Stomach (tissue), 9 donors: ENCODE results near the gene GCNT2. TPM values are rescaled to one million over a fixed set of nuclear protein-coding genes. Genes with fewer than 3 reads are reported as not detected.

ENCODE experiments used
- DNase-seq, 2 donors: peaks; one replicate each; pipeline versions ENCODE4 v3.0.0 to v3.0.0-alpha.2; 2013 to 2019
- H3K27ac ChIP-seq, 5 donors: fragments of 200-600 bp in 4 of 5; sonication (generic) in 4 of 5; one replicate each; pipeline ENCODE4 v1.5.1; 2013 to 2019; ENCODE audit warnings: mild to moderate bottlenecking in 1 of 5, moderate library complexity in 1 of 5
- H3K27me3 ChIP-seq, 3 donors: fragments of 200-600 bp; sonication (generic); one replicate each; pipeline ENCODE4 v1.5.1; 2017 to 2019; ENCODE audit warnings: mixed run types in 1 of 3
- H3K36me3 ChIP-seq, 4 donors: fragments of 200-600 bp; sonication (generic); 1 replicate in 3 of 4; 2 replicates in 1 of 4; pipeline ENCODE4 v1.5.1; 2016 to 2019
- H3K4me1 ChIP-seq, 4 donors: fragments of 200-600 bp; sonication (generic); one replicate each; pipeline ENCODE4 v1.5.1; 2016 to 2019
- H3K4me3 ChIP-seq, 4 donors: fragments of 200-600 bp; sonication (generic) in 3 of 4; one replicate each; pipeline ENCODE4 v1.5.1; 2016 to 2019; ENCODE audit warnings: mild to moderate bottlenecking in 1 of 4
- H3K9me3 ChIP-seq, 4 donors: fragments of 200-600 bp; sonication (generic); one replicate each; pipeline ENCODE4 v1.5.1; 2016 to 2019
- CTCF ChIP-seq, 7 experiments: fragments of 450-650 bp in 4 of 7; fragments of 200-600 bp in 3 of 7; sonication (generic) in 3 of 7; IDR thresholded peaks; one replicate each; pipeline ENCODE4 v1.5.1; 2016 to 2019; ENCODE audit warnings: antibody characterized with exemption in 7 of 7, control low read depth in 2 of 7, mild to moderate bottlenecking in 1 of 7
- EP300 ChIP-seq: sonication (generic); formaldehyde crosslinking; IDR thresholded peaks from one replicate; pipeline ENCODE4 v1.6.1; 2017; ENCODE audit warnings: antibody characterized with exemption
- POLR2A ChIP-seq, 4 donors: fragments of 450-650 bp; IDR thresholded peaks; one replicate each; pipeline ENCODE4 v1.6.1; 2016; ENCODE audit warnings: antibody characterized with exemption in 4 of 4, control low read depth in 2 of 4, mild to moderate bottlenecking in 1 of 4, moderate library complexity in 1 of 4
- POLR2AphosphoS5 ChIP-seq, 3 donors: sonication (generic); formaldehyde crosslinking; IDR thresholded peaks; one replicate each; pipeline ENCODE4 v1.6.1; 2016; ENCODE audit warnings: antibody characterized with exemption in 3 of 3
- WGBS, 5 donors: extraction: QIAGEN DNeasy Blood & Tissue Kit in 3 of 5; methylation state at CpG; one replicate each; pipeline versions ENCODE4 v1.1.5 to v1.1.7; 2013 to 2018; 5-methylcytosine and 5-hydroxymethylcytosine counted together
- intact Hi-C: fragments of 100-400 bp; cut with DNase I; formaldehyde crosslinking; loops from one replicate; pipeline ENCODE4 v1.15.1; 2023; ENCODE audit warnings: low total_unique reads
- polyA plus RNA-seq, 3 donors: library from polyadenylated mRNA; stranded (reverse); fragments of 200-250 nt; gene quantifications; one replicate each; pipeline ENCODE4 v1.2.3, GENCODE V29; 2013
- total RNA-seq, 5 donors: library from RNA; depleted of rRNA; stranded (reverse); fragments of >200 nt; gene quantifications; one replicate each; pipeline versions ENCODE4 v1.1.0 to v1.2.3, GENCODE V29; 2014 to 2016
- donor health status: healthy with polysubstance abuse.
- donor health status: Bipolar disorder and iron deficiency.
- donor health status: healthy.

The GCNT2 gene
- total and polyA plus RNA-seq, 8 donors: 4.5 to 132 (median 29.7) TPM

- no peak for TF ChIP-seq CTCF (IDR thresholded peaks at IDR 0.05)
- TF ChIP-seq POLR2AphosphoS5 (IDR thresholded peaks at IDR 0.05): no peak
- TF ChIP-seq POLR2A (IDR thresholded peaks at IDR 0.05): no peak
- no peak for TF ChIP-seq EP300
Measured at GRCh38 chr6:10643201-10643651, 122.1 kb downstream of the GCNT2 start.

GRCh38 chr6:10644225-10644624 is 123.1 kb downstream of the GCNT2 start:
- intact Hi-C loops: no loop called here
- DNase-seq: no peak
- no peaks in the 10 kb centered on the region for H3K36me3 ChIP-seq
- 100% methylated on average over 1 of the region's 1 CpG for WGBS, 5 donors
- no peaks in the 10 kb centered on the region for H3K27me3 ChIP-seq
- peaks cover 0 to 11% (median 0%) of the 10 kb centered on the region in 4 donors for H3K4me1 ChIP-seq
- no peaks in the 10 kb centered on the region for H3K9me3 ChIP-seq
- no peak overlapping the region for H3K27ac ChIP-seq
- H3K4me3 ChIP-seq: no peak overlapping the region
- TF ChIP-seq EP300 (no peak), POLR2AphosphoS5 (IDR thresholded peaks at IDR 0.05) (no peak), CTCF (IDR thresholded peaks at IDR 0.05) (no peak), POLR2A (IDR thresholded peaks at IDR 0.05) (no peak)

More at GRCh38 chr6:10643201-10643651, 122.1 kb downstream of the GCNT2 start:
- Histone ChIP-seq H3K36me3 (no peaks in the 10 kb centered on the region), H3K27ac (no peak overlapping the region), H3K4me3 (no peak overlapping the region), H3K9me3 (no peaks in the 10 kb centered on the region), H3K4me1 (peaks cover 0 to 11% (median 0%) of the 10 kb centered on the region in 4 donors), H3K27me3 (no peaks in the 10 kb centered on the region)
- no peak for DNase-seq
- intact Hi-C loops: no loop called here
- WGBS, 5 donors: 59 to 67% (median 63%) methylated on average over 3 of the region's 3 CpGs

GRCh38 chr6:10655508-10656055 is 134.4 kb downstream of the GCNT2 start:
- 68 to 78% (median 70%) methylated on average over 12 of the region's 12 CpGs for WGBS, 5 donors
- intact Hi-C loops: no loop called here
- Histone ChIP-seq H3K36me3 (no peaks in the 10 kb centered on the region), H3K9me3 (no peaks in the 10 kb centered on the region), H3K27me3 (no peaks in the 10 kb centered on the region), H3K4me1 (peaks cover 0 to 7% (median 0%) of the 10 kb centered on the region in 4 donors), H3K27ac (no peak overlapping the region), H3K4me3 (no peak overlapping the region)
- TF ChIP-seq POLR2AphosphoS5 (IDR thresholded peaks at IDR 0.05) (no peak), CTCF (IDR thresholded peaks at IDR 0.05) (no peak), EP300 (no peak), POLR2A (IDR thresholded peaks at IDR 0.05) (no peak)
- DNase-seq: peak in 1 of 2 donors; percentile 35

- Histone ChIP-seq H3K4me1 (peaks cover 0 to 7% (median 0%) of the 10 kb centered on the region in 4 donors), H3K4me3 (peak overlapping the region; percentile 15 to 45 (median 38)), H3K27ac (peak overlapping the region in 2 of 5 donors; percentile 38 to 49)
Measured at GRCh38 chr6:10658910-10659698, 138.0 kb downstream of the GCNT2 start.

More at GRCh38 chr6:10658910-10659698, 138.0 kb downstream of the GCNT2 start:
- DNase-seq: no peak
- intact Hi-C loops: no loop called here
- whole genome bisulfite sequencing, 5 donors: 78 to 89% (median 83%) methylated on average over 24 of the region's 24 CpGs
- H3K9me3 ChIP-seq: no peaks in the 10 kb centered on the region
- H3K27me3 ChIP-seq: no peaks in the 10 kb centered on the region
- no peaks in the 10 kb centered on the region for H3K36me3 ChIP-seq
- TF ChIP-seq POLR2A (IDR thresholded peaks at IDR 0.05) (no peak), CTCF (IDR thresholded peaks at IDR 0.05) (no peak), EP300 (no peak), POLR2AphosphoS5 (IDR thresholded peaks at IDR 0.05) (no peak)
